ENCODE results near the gene CCDC92.

The CCDC92 gene

GRCh38 chr12:123967121-123967586 is 5.5 kb downstream of the CCDC92 start:
- no peak overlapping the region for H3K4me3 ChIP-seq (ENCODE audit: low read depth, low read length)
- no peak for TF ChIP-seq CTCF (IDR thresholded peaks at IDR 0.05; ENCODE audit: insufficient read depth, low read depth, low read length, missing control alignments)
- DNase-seq (ENCODE audit: low read depth): no peak

DNA sequence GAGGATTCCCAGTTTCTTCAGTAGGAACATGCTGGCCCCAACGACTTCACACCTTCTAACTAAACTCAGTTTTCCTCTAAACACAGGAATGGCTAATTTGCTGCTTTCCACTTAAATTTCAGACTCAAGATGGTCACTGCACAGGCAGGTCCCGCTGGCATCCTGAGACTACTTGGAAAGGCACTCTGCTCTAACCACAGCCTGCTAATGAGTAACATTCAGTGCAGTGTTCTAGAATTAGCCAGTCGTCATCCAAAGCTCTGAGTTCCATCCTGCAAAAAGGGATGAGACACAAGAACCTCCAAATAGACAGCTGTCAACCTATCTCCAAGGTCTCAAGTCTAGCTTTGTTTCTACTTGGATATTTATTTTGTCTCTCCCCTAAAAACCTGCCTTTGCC is 6.0 kb downstream of the CCDC92 start:
- no peak for DNase-seq (ENCODE audit: low read depth)
- H3K4me3 ChIP-seq (ENCODE audit: low read depth, low read length): no peak overlapping the region
- TF ChIP-seq CTCF (IDR thresholded peaks at IDR 0.05; ENCODE audit: insufficient read depth, low read depth, low read length, missing control alignments): no peak

DNA sequence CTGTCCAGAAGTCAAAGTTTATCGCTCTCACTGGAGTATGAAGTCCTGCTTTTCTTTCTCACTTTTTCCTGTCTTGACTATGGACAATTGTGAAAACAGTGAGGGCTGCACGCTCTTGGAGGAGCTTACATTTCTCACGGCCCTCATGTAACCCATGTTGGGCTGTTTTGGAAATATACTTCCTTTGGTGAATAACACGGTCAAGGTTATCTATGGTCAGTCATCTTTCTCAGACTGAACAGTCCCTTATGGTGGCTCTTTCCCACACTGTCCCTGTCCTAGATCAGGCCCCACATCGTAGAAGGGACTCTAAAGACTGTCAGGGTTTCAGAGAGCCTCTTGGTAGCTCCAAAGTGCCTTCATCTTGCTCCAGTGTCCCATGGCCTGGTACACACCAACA is 7.2 kb downstream of the CCDC92 start:
- no peak overlapping the region for H3K4me3 ChIP-seq (ENCODE audit: low read depth, low read length)
- no peak for DNase-seq (ENCODE audit: low read depth)
- TF ChIP-seq CTCF (IDR thresholded peaks at IDR 0.05; ENCODE audit: insufficient read depth, low read depth, low read length, missing control alignments): no peak

DNA sequence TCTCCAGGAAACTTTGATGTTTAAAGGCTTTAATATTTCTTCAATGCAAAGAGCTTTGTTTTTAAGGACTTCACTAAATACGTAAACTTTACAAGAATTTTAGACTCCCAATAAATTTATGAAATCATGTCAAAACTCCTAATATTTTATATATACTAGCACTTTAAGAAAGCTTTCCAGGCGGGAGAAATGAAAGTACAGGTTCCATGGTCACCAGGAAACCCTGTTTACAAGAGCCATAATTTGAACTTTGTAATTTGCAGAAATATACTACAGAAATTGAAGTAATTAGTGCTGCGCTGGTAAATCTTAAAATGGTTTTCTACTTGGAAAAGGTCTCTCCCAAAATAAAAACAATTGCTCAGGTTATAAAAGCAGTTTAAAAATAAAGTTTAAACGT is 8.8 kb downstream of the CCDC92 start:
- no peak for DNase-seq (ENCODE audit: low read depth)
- TF ChIP-seq CTCF (IDR thresholded peaks at IDR 0.05; ENCODE audit: insufficient read depth, low read depth, low read length, missing control alignments): no peak
- H3K4me3 ChIP-seq (ENCODE audit: low read depth, low read length): no peak overlapping the region

GRCh38 chr12:123962513-123962912 is 10.1 kb downstream of the CCDC92 start:
- H3K4me3 ChIP-seq (ENCODE audit: low read depth, low read length): no peak overlapping the region
- TF ChIP-seq CTCF (IDR thresholded peaks at IDR 0.05; ENCODE audit: insufficient read depth, low read depth, low read length, missing control alignments): no peak
- no peak for DNase-seq (ENCODE audit: low read depth)

GRCh38 chr12:123961585-123962345 is 10.9 kb downstream of the CCDC92 start:
- no peak overlapping the region for H3K4me3 ChIP-seq (ENCODE audit: low read depth, low read length)
- DNase-seq (ENCODE audit: low read depth): no peak
- no peak for TF ChIP-seq CTCF (IDR thresholded peaks at IDR 0.05; ENCODE audit: insufficient read depth, low read depth, low read length, missing control alignments)

DNA sequence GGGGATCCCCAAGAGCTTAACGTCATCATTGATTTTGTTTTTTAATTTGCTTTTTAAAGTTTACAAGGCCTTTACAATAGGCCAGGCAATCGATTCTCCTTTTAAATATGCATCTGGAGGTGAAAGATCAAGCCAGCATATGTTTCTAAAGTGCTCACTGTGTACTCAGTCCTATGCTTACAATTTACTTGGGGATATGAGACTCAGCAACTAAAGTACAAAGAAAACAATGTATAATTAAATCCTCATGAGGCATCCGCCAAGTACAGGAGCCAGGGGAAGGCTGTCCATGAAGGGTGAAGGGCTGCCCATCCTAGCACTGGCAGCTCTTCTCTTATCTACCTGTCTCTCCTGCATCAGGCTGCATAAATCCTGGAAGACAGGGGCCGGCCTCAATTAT is 11.8 kb downstream of the CCDC92 start:
- DNase-seq (ENCODE audit: low read depth): no peak
- no peak for TF ChIP-seq CTCF (IDR thresholded peaks at IDR 0.05; ENCODE audit: insufficient read depth, low read depth, low read length, missing control alignments)
- H3K4me3 ChIP-seq (ENCODE audit: low read depth, low read length): no peak overlapping the region

Measured in GM12865 (cell line).